K562 (cell line): ENCODE results near the gene CNOT10. TPM values are rescaled to one million over a fixed set of nuclear protein-coding genes. Genes with fewer than 3 reads are reported as not detected.

Source experiments
- ATAC-seq: fragments of 200-7000 bp; cut with Tn5 transposase; 3 replicates; pipeline ENCODE4 v1.9.1; 2020; ENCODE audit warnings: moderate library complexity
- BruUV-seq: library from RNA; stranded (reverse); fragments of 400-500 nt; replicated peaks from 2 replicates; lab custom pipeline; 2021; lab: Mats Ljungman, UMichigan
- CTCF ChIA-PET: fragments of 300-600 bp; formaldehyde crosslinking; extraction: SDS; loops from one replicate; lab custom pipeline; 2021; ENCODE audit warnings: low intra/inter-chr PET ratio; lab: Yijun Ruan, JAX
- POLR2A ChIA-PET: fragments of 300-600, 350-650 bp; sonication (Branson Sonifier 250); formaldehyde crosslinking; extraction: SDS; loops from one replicate; lab custom pipeline; 2021; ENCODE audit warnings: antibody characterized with exemption, inconsistent platforms; lab: Yijun Ruan, JAX
- DNase-seq, 4 experiments: peaks; one replicate each; pipeline versions ENCODE4 v3.0.0 to v3.0.0-alpha.2; 2011 to 2018; ENCODE audit warnings: low spot score in 3 of 4, mixed read lengths in 3 of 4; ENCODE audit errors: extremely low read depth in 1 of 4
- FAIRE-seq: peaks from 2 replicates; lab custom pipeline; 2011; peaks lifted over from hg19 to GRCh38; lab: Jason Lieb, UNC
- H2AFZ ChIP-seq: 2 replicates; pipeline ENCODE4 v1.6.0; 2011; ENCODE audit warnings: low read depth, low read length, control low read depth, inconsistent platforms
- H3K27ac ChIP-seq: fragments of 200-600 bp; 3 replicates; pipeline ENCODE4 v1.8.0; 2011; ENCODE audit warnings: low read depth, mild to moderate bottlenecking, control low read depth, inconsistent platforms, low read length, moderate library complexity, mixed read lengths; ENCODE audit errors: extremely low read depth
- H3K27me3 ChIP-seq, 2 experiments: fragments of 300-600 bp in 1 of 2; 2 replicates in 1 of 2; 3 replicates in 1 of 2; pipeline versions ENCODE4 v1.6.0 to v1.8.0; 2011; ENCODE audit warnings: inconsistent platforms in 2 of 2, low read length in 2 of 2, mild to moderate bottlenecking in 1 of 2, mixed read lengths in 1 of 2, moderate library complexity in 1 of 2; ENCODE audit not compliant: control insufficient read depth in 2 of 2, insufficient read depth in 2 of 2
- H3K36me3 ChIP-seq: fragments of 300-600 bp; 3 replicates; pipeline ENCODE4 v1.8.0; 2011; ENCODE audit warnings: mild to moderate bottlenecking, low read length, inconsistent platforms; ENCODE audit not compliant: control insufficient read depth, insufficient read depth
- H3K4me1 ChIP-seq, 2 experiments: fragments of 200-600 bp in 1 of 2; replicated peaks in 1 of 2; 2 replicates in 1 of 2; 3 replicates in 1 of 2; pipeline versions ENCODE4 v1.5.1 to v1.8.0; 2011; ENCODE audit warnings: inconsistent platforms in 2 of 2, low read length in 2 of 2, mild to moderate bottlenecking in 1 of 2, mixed read lengths in 1 of 2, moderate library complexity in 1 of 2; ENCODE audit not compliant: control insufficient read depth in 2 of 2, insufficient read depth in 2 of 2
- H3K4me2 ChIP-seq: 2 replicates; pipeline ENCODE4 v1.6.1; 2011; ENCODE audit warnings: low read length, control low read depth, inconsistent platforms, mixed read lengths; ENCODE audit not compliant: insufficient read depth
- H3K4me3 ChIP-seq: fragments of 200-600 bp; sonication (generic), shearing (Covaris generic); 2 replicates; pipeline ENCODE4 v1.5.1; 2016; ENCODE audit warnings: control low read depth, inconsistent platforms
- H3K79me2 ChIP-seq: fragments of 200-600 bp; 3 replicates; pipeline ENCODE4 v1.8.0; 2011; ENCODE audit warnings: low read length, inconsistent platforms; ENCODE audit not compliant: control insufficient read depth, insufficient read depth
- H3K9ac ChIP-seq, 2 experiments: 2 replicates each; pipeline versions ENCODE4 v1.6.0 to v1.6.1; 2011; ENCODE audit warnings: low read depth in 2 of 2, low read length in 2 of 2, control low read depth in 1 of 2, inconsistent platforms in 1 of 2, mild to moderate bottlenecking in 1 of 2, mixed read lengths in 1 of 2; ENCODE audit not compliant: insufficient read depth in 1 of 2
- H3K9me1 ChIP-seq: one replicate; pipeline ENCODE4 v1.6.0; 2011; ENCODE audit warnings: inconsistent platforms, mild to moderate bottlenecking, low read length, moderate library complexity; ENCODE audit not compliant: control insufficient read depth, insufficient read depth
- H3K9me3 ChIP-seq: replicated peaks from 2 replicates; pipeline ENCODE4 v1.5.1; 2011; ENCODE audit warnings: low read depth, low read length, inconsistent platforms; ENCODE audit not compliant: control insufficient read depth, insufficient read depth
- H4K20me1 ChIP-seq: replicated peaks from 2 replicates; pipeline ENCODE4 v1.6.1; 2011; ENCODE audit warnings: low read length, inconsistent platforms, mixed read lengths; ENCODE audit not compliant: control insufficient read depth, insufficient read depth
- ARID1B ChIP-seq: fragments of 450-650 bp; IDR thresholded peaks from 2 replicates; pipeline ENCODE4 v1.6.1; 2016; ENCODE audit warnings: antibody characterized with exemption, mild to moderate bottlenecking, inconsistent platforms
- CBFB ChIP-seq: sonication (generic); formaldehyde crosslinking; IDR thresholded peaks from 2 replicates; pipeline ENCODE4 v1.4.0; 2020; ENCODE audit warnings: mild to moderate bottlenecking, missing genetic modification reagents
- CHCHD3 ChIP-seq: fragments of 250-450 bp; sonication (Bioruptor Pico); IDR thresholded peaks from 2 replicates; pipeline ENCODE4 v2.1.2; 2022; ENCODE audit warnings: mild to moderate bottlenecking
- CXXC5 ChIP-seq: fragments of 250-450 bp; sonication (Bioruptor Pico); IDR thresholded peaks from 2 replicates; pipeline ENCODE4 v1.8.0; 2022; ENCODE audit warnings: inconsistent platforms, mild to moderate bottlenecking, moderate library complexity
- EP300 ChIP-seq: IDR thresholded peaks from 2 replicates; pipeline ENCODE4 v1.6.1; 2012; ENCODE audit warnings: low read length, improper control_type of control experiment
- GATAD2B ChIP-seq: fragments of 450-650 bp; IDR thresholded peaks from 2 replicates; pipeline ENCODE4 v1.6.1; 2017; ENCODE audit warnings: mild to moderate bottlenecking, borderline replicate concordance
- ILK ChIP-seq: fragments of 450-650 bp; IDR thresholded peaks from 2 replicates; pipeline ENCODE4 v1.6.1; 2016; ENCODE audit warnings: missing genetic modification characterization, low read depth, mild to moderate bottlenecking, missing compliant biosample characterization, moderate library complexity, borderline replicate concordance
- JUND ChIP-seq, 2 experiments: IDR thresholded peaks; 2 replicates in 1 of 2; 3 replicates in 1 of 2; pipeline ENCODE4 v1.6.1; 2011; ENCODE audit warnings: borderline replicate concordance in 2 of 2, low read depth in 2 of 2, low read length in 2 of 2, improper control_type of control experiment in 1 of 2, missing biosample characterization in 1 of 2, missing genetic modification characterization in 1 of 2, missing genetic modification reagents in 1 of 2
- LEF1 ChIP-seq: fragments of 450-650 bp; IDR thresholded peaks from 2 replicates; pipeline ENCODE4 v1.6.1; 2016; ENCODE audit warnings: mild to moderate bottlenecking
- MNT ChIP-seq, 2 experiments: fragments of 450-650 bp; conservative IDR thresholded peaks; 2 replicates each; pipeline ENCODE4 v1.6.1; 2017; ENCODE audit warnings: mild to moderate bottlenecking in 2 of 2, moderate library complexity in 2 of 2
- RNF2 ChIP-seq: sonication (generic); IDR thresholded peaks from 2 replicates; pipeline ENCODE4 v1.6.1; 2016
- SNRNP70 ChIP-seq: fragments of 200-400 bp; formaldehyde crosslinking; optimal IDR thresholded peaks from 2 replicates; pipeline ENCODE3; 2017; ENCODE audit warnings: low read depth, low read length
- SPI1 ChIP-seq: IDR thresholded peaks from 2 replicates; pipeline ENCODE4 v1.6.1; 2011; ENCODE audit warnings: low read depth, low read length, control low read depth, borderline replicate concordance
- TBL1XR1 ChIP-seq, 2 experiments: IDR thresholded peaks; 2 replicates each; pipeline ENCODE4 v1.6.1; 2012; ENCODE audit warnings: improper control_type of control experiment in 2 of 2, low read length in 2 of 2, mild to moderate bottlenecking in 1 of 2
- ZNF134 ChIP-seq: fragments of 250-450 bp; sonication (Bioruptor Pico); conservative IDR thresholded peaks from 2 replicates; pipeline ENCODE4 v1.4.0; 2020
- ZNF212 ChIP-seq: fragments of 450-650 bp; formaldehyde crosslinking; IDR thresholded peaks from 2 replicates; pipeline ENCODE4 v1.4.0; 2020; ENCODE audit warnings: mild to moderate bottlenecking
- ZNF431 ChIP-seq: sonication (generic); formaldehyde crosslinking; IDR thresholded peaks from 2 replicates; pipeline ENCODE4 v1.8.0; 2022; ENCODE audit warnings: mild to moderate bottlenecking, missing genetic modification reagents
- ZNF766 ChIP-seq: fragments of 200-800 bp; sonication (Bioruptor generic); conservative IDR thresholded peaks from 2 replicates; pipeline ENCODE4 v1.6.1; 2016; ENCODE audit warnings: missing genetic modification characterization, missing compliant biosample characterization
- WGBS: fragments of 100-300 bp; shearing (Covaris generic); methylation state at CpG from one replicate; pipeline ENCODE4 v1.1.6; 2016; ENCODE audit warnings: low coverage, mixed read lengths; ENCODE audit not compliant: insufficient coverage; ENCODE audit errors: missing lambda C conversion rate; 5-methylcytosine and 5-hydroxymethylcytosine counted together
- in situ Hi-C: fragments of 300-500 bp; cut with MboI; formaldehyde crosslinking; loops from 4 replicates; pipeline ENCODE4 v1.15.0; 2018; ENCODE audit warnings: inconsistent platforms, mixed read lengths
- intact Hi-C: fragments of 100-400 bp; cut with micrococcal nuclease; formaldehyde crosslinking; loops from 2 replicates; pipeline ENCODE4 v1.14.2; 2022
- polyA plus RNA-seq, 8 experiments: library from polyadenylated mRNA; depleted of rRNA in 4 of 8; stranded (reverse) in 5 of 8; unstranded in 3 of 8; fragments of >200 nt; fragmentation: Nextera tagmentation in 2 of 8; fragmentation: Illumina TruSeq in 1 of 8; extraction: Ambion mirVana in 2 of 8; extraction: Trizol in 1 of 8; gene quantifications; 2 replicates each; pipeline versions ENCODE4 v1.2.1 to v1.2.3, GENCODE V29; 2011 to 2014; ENCODE audit warnings: inconsistent platforms in 1 of 8, missing spikeins in 1 of 8
- total RNA-seq, 7 experiments: library from RNA; depleted of rRNA in 6 of 7; stranded (reverse); fragments of >200 nt in 6 of 7; fragmentation: Illumina TruSeq in 2 of 7; extraction: Trizol in 2 of 7; gene quantifications; 2 replicates each; pipeline versions ENCODE4 v1.2.1 to v1.2.3, GENCODE V29; 2011 to 2021; ENCODE audit warnings: low replicate concordance in 1 of 7
- TF ChIP-seq, protein P1 (sequence below): fragments of 250-450 bp; sonication (Bioruptor Pico); IDR thresholded peaks from 2 replicates; pipeline ENCODE4 v1.8.0; 2021; ENCODE audit warnings: mild to moderate bottlenecking, moderate library complexity

CNOT10 gene
- total and polyA plus RNA-seq, 9 of the 15 experiments (the other 6 are each of a cell fraction or from before 2014, with no cell fraction given): 35.7 to 114 (median 81.9) TPM

DNA sequence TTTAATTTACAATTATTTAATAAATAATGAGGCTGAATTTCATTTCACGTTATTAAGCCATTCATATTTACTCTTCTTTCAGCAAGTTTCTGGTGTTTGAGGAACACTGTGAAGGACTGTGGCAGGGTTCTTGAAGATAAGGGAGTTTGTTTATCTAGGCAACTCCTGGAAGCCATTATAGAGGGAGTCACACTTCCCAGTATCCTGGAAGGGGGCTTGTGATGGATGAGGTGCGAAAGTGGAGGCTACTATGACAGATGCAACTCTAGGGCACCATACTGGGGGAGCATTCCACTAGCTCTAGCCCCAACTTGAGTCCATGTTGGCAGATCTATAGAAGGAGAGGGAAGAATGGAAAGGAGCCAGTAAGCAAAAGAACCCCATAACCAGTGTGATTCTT lies 14.4 kb downstream of the CNOT10 start:
- peak; percentile 78 for FAIRE-seq
- Histone ChIP-seq H3K9ac (peak overlapping the region in 1 of 2 experiments; percentile 35; a peak in 1 of 4 replicates), H3K36me3 (peaks cover 23% of the 10 kb centered on the region; the same call in 2 of the 3 replicates), H3K9me3 (no peaks in the 10 kb centered on the region), H3K79me2 (peaks cover 88% of the 10 kb centered on the region), H3K27me3 (no peaks in the 10 kb centered on the region), H2AFZ (no peak overlapping the region), H3K4me1 (peaks cover 8 to 41% of the 10 kb centered on the region in 2 experiments; a peak in 4 of 5 replicates), H3K27ac (peak overlapping the region; percentile 39), H3K9me1 (no peaks in the 10 kb centered on the region), H3K4me2 (peak overlapping the region; percentile 66), H3K4me3 (no peak overlapping the region), H4K20me1 (no peaks in the 10 kb centered on the region; the same call in 1 of the 2 replicates)
- intact Hi-C loops: no loop called here
- WGBS: 7% methylated on average over 2 of the region's 2 CpGs
- DNase-seq: peak; percentile 19 to 80 (median 46)
- CTCF ChIA-PET: no interaction called here
- POLR2A ChIA-PET: no interaction called here
- in situ Hi-C loops: no loop called here
- no TSS peak for BruUV-seq
- peak; percentile 66 for ATAC-seq
- TF ChIP-seq RNF2 (no peak), ZNF431 (CRISPR knock-in tag) (no peak), ARID1B (peak; percentile 88), JUND (IDR thresholded peaks at IDR 0.05; ENCODE audit: borderline replicate concordance, low read depth, low read length) (peak; percentile 58; the same call in 1 of the 2 replicates), JUND (tag; IDR thresholded peaks at IDR 0.05; ENCODE audit: borderline replicate concordance, low read depth, low read length) (no peak; the same call in 2 of the 3 replicates), CHCHD3 (no peak), TBL1XR1 (IDR thresholded peaks at IDR 0.05; ENCODE audit: low read length in 2 of 2) (0 out of 4 replicates have a peak, but pooled peaks of 1 of the 2 experiments have one; percentile 23), SNRNP70 (no peak), MNT (conservative IDR thresholded peaks at IDR 0.05) (peak in 1 of 2 experiments; percentile 41; a peak in 2 of 4 replicates), EP300 (peak; percentile 78), SPI1 (0 out of 2 replicates have a peak, but pooled peaks have one; percentile 51), ZNF212 (CRISPR knock-in tag) (no peak), ILK (tag) (0 out of 2 replicates have a peak, but pooled peaks have one; percentile 21), LEF1 (peak; percentile 44; the same call in 1 of the 2 replicates), ZNF134 (no peak), CXXC5 (CRISPR knock-in tag) (peak; percentile 32; the same call in 1 of the 2 replicates), GATAD2B (no peak), ZNF766 (CRISPR knock-in tag) (no peak), CBFB (CRISPR knock-in tag) (no peak)
- TF ChIP-seq, protein P1, sequence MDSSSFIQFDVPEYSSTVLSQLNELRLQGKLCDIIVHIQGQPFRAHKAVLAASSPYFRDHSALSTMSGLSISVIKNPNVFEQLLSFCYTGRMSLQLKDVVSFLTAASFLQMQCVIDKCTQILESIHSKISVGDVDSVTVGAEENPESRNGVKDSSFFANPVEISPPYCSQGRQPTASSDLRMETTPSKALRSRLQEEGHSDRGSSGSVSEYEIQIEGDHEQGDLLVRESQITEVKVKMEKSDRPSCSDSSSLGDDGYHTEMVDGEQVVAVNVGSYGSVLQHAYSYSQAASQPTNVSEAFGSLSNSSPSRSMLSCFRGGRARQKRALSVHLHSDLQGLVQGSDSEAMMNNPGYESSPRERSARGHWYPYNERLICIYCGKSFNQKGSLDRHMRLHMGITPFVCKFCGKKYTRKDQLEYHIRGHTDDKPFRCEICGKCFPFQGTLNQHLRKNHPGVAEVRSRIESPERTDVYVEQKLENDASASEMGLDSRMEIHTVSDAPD (CRISPR knock-in tag): no peak
